Activated T-cell treated with anti-CD3 and anti-CD28 coated beads for 4 hours (primary cell): ENCODE results near the gene TFDP2.
"Not testable (repeated sequence)": the region's sequence is repeated elsewhere in the genome, so short reads cannot be mapped to it uniquely, and the experiment has no call there.

Experiments
- DNase-seq: peaks from one replicate; pipeline ENCODE4 v3.0.0-alpha.2; 2020

Gene TFDP2

GRCh38 chr3:142127941-142128658 is 21.2 kb downstream of the TFDP2 start:
- DNase-seq = no peak

GRCh38 chr3:142124243-142124642 is 25.1 kb downstream of the TFDP2 start:
- DNase-seq = no peak

DNA sequence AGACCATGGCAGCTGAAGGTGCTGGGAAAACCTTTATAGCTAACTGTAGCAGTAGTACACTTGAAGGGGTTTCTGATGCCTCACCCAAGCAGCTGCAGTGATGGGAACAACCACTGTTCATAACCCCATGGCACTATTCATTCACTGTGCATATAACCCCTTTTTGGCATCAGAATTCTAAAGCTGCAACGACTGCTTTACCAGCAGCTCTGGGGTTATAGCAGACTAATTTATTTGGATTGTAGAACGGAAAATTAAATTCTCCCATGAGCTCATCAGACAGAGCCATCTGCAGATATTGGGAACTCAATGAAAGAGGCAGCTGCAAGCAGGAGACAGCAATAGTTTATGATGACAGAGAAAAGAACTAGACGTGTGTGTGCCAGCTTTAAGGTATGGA is 28.6 kb downstream of the TFDP2 start:
- DNase-seq = no peak

- no peak for DNase-seq
Observed at GRCh38 chr3:142118911-142119310, 30.4 kb downstream of the TFDP2 start.

DNA sequence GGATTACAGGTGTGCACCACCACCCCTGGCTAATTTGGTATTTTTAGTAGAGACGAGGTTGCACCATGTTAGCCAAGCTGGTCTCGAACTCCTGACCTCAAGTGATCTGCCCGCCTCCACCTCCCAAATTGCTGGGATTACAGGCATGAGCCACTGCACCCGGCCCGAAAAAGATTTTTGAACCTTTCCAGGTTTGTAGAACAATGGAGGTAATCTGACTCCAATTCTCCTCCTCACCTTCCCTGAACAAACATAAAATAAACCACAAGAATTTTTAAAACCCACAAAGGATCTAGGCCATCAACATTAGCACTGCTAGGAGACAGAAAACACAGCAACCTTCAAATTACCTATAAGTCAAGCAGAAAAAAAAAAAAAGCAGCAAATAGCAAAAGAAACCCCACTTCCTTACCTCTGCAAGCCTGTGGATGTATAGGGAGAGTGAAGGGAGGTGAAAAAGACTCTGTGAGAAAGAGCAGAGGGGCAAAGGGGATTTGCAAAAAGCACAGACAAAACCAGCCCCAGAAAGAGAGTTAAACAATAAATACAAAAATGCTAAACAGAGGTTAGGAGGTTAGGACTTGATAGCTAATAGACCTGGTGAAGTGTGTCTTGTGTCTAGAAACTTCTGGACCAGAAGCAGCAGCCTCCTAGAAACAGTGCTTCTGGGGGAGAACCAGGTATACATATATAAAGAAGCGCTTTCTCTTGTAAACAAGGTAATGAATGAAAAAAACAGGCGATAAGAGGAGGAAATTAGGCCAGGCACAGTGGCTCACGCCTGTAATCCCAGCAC is 32.1 kb downstream of the TFDP2 start:
- DNase-seq = no peak

DNA sequence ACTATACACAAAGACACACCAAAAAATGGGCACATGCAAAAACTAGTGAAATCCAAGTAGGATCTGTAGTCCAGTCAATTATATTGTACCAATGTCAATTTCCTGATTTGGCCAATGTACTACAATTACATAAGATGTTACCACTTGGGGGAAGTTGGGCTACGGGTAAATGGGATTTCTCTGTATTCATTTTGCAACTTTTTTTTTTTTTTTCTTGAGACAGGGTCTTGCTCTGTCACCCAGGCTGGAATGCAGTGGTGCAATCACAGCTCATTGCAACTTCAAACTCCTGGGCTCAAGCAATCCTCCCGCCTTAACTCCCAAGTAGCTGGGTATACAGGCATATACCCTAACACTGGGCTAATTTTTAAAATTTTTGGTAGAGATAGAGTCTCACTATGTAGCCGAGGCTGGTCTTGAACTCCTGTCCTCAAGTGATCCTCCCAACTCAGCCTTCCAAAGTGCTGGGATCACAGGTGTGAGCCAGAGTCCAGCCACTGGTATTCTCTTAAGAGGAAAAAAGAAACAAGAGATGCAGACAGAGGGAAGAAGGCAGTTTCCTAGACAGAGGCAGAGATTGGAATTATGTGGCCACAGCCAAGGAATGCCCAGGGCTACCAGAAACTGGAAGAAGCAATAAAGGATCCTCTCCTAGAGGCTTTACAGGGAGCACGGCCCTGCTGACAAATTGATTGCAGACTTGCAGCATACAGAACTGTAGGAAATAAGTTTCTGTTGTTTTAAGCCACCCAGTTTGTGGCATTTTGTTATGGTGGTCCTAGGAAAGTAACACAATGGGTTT is 33.3 kb downstream of the TFDP2 start:
- DNase-seq = no peak

GRCh38 chr3:142112601-142113000 is 36.7 kb downstream of the TFDP2 start:
- no peak for DNase-seq

DNA sequence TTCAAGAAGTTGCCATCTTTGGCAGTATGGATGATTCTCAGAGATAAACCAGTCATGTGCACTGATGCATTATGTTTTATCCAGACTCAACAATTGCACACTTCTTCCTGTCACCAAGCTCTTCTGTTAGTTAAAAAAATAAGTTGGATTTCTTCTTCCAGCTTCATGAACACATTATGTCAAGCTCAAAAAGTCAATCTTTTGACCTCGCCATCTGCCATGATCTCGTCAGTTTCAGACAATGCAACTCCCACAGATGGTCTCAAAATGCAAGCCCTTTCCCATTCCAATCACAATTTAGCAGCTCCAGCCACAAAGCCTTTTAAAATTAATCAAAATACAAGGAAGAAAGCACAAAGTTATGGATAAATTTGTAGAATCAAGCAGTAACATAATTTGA is 42.8 kb downstream of the TFDP2 start:
- DNase-seq = no peak

- no peak for DNase-seq
Observed at GRCh38 chr3:142105991-142106390, 43.4 kb downstream of the TFDP2 start.

DNA sequence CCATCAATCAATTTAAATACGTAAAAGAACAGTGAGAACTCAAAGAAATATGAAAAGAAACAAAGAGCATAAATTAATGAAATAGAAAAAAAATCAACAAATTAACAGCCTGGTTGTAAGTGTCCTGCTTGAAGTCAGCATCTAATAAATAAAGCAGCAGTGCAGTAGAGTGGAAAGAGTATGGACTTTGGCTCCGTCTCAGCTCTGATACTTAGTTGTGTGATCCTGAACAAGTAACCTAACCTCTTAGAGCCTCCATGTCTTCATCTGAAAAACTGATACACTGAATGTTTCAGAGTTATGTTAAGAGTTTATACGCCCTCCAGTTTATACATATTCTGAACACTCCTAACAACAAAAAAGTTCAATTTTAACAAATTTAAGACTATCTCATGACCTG is 44.6 kb downstream of the TFDP2 start:
- DNase-seq = no peak

DNA sequence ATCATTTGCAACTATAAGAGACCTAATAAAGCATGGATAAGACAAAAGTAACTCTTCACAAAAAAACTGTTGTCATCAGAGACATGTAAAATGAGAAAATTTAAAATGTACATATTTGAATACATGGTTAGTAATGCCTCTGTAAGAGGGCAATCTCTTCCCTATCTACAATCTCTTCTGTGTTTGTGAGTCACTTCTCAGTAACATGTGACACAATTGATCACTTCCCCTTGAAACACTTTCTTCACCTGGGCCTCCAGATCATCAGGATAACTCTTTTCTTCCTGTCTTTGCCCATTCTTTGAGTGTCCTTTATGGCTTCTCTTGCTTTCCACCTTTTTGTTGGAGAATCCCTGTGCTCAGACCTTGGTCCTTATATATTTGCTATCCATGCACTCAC is 50.4 kb downstream of the TFDP2 start:
- no peak for DNase-seq

- DNase-seq = no peak
Observed at GRCh38 chr3:142097099-142097843, 52.1 kb downstream of the TFDP2 start.

DNA sequence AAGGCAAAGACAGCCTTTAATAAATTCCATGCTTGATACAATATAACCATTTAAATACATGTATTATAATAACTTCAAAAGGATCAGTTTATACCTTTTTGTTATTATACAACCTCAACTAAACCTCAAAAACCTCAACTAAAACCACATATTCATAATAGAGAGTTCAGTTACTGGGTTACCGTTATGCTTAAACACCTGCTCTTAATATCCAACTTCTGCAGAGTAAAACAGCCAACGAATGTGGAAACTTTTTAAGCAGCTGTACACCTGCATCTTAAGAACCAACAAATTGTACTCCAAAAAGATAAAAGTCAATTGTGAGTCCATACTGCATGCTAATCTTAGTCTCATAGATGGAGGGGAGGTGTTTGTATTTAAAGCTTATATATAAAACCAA is 53.5 kb downstream of the TFDP2 start:
- no peak for DNase-seq

DNA sequence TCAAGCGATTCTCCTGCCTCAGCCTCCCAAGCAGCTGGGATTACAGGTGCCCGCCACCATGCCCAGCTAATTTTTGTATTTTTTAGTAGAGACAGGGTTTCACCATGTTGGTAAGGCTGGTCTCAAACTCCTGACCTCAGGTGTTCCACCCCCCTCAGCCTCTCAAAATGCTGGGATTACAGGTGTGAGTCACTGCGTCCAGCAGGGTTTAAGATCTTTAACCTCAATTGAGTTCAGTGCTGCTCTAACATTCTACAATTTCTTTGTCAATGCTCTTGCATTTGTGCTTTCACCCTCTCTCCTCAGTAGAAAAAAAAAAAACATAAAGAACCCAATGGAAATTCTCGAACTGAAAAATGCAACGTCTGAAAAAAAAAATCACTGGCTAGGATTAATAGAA is 60.4 kb downstream of the TFDP2 start:
- DNase-seq = not testable (repeated sequence)

- DNase-seq = no peak
Observed at GRCh38 chr3:142088522-142088921, 60.8 kb downstream of the TFDP2 start.

DNA sequence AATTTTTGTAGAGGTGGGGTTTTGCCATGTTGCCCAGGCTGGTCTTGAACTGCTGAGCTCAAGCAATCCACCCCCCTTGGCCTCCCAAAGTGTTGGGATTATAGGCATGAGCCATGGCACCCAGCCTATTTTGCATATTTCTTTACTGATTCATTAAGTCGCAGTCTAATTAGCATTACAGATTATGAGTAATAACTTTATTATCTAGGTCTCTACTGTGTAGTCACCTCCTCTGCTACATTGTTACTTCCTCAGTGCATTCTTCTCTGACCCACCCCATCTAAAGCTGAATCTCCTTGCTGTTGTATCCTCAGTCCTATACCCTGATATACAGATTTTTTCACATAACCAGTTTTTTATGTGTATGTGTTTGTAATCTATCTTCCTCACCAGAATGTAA is 61.7 kb downstream of the TFDP2 start:
- no peak for DNase-seq

DNA sequence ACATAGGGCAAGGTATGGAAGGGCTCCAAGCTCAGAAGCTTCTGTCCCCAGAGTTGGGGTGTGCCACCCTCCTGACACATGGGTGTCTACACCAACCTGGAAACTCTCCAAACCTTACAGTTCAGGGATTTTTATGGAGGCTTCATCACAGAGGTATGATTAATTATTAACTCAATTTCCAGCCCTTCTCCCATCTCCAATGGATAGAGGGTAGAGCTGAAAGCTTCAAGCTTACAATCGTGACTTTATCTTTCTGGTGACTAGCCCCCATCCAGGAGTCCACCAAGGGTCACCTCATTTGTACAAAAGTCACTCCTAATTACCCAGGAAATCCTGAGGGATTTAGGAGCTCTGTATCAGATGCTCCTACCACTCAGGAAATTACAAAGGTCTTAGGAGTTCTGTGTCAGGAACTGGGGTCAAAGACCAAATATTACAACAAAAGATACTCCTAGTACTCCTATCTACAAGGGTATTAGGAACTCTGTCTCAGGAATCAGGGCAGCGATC is 62.7 kb downstream of the TFDP2 start:
- no peak for DNase-seq

DNA sequence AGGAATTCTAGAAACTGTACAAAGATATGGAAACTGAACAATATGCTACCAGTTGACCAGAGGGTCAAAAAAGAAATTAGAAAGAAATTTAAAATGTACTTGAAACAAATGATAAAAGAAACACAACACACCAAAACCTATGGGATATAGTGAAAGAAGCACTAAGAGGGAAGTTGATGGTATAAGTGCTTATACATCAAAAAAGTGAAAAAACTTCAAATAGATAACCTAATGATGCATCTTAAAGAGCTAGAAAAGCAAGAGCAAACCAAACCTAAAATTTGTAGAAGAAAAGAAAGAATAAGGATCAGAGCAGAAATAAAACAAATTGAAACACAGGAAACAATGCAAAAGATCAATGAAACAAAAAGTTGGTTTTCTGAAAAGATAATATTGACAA is 68.2 kb downstream of the TFDP2 start:
- no peak for DNase-seq

DNA sequence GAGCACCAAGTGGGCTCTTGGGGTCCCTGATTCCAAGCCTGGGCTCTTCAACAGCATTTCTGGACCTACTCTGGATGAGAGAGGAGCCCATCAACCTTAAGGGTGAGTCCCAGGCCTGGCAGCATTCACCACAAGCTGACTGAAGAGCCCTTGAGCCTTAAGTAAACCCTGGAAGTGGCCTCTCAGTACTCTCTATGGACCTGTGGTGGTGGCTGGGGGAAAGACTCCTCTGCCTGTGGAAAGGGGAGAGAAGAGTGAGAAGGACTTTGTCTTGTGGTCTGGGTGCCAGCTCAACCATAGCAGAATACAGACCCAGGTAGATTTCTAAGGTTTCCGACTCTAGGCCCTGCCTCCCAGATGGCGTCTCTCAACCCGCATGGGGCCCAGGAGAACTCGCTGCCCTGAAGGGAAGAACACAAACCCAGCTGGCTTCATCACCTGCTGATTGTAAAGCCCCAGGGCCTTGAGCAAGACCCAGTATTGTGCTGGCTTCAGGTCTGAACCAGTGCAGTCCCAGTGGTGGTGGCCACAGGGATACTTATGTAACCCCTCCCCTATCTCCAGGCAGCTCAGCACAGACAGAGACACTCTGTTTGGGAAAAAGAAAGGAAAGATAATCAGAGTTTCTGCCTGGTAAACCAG is 71.4 kb downstream of the TFDP2 start:
- DNase-seq = no peak

DNA sequence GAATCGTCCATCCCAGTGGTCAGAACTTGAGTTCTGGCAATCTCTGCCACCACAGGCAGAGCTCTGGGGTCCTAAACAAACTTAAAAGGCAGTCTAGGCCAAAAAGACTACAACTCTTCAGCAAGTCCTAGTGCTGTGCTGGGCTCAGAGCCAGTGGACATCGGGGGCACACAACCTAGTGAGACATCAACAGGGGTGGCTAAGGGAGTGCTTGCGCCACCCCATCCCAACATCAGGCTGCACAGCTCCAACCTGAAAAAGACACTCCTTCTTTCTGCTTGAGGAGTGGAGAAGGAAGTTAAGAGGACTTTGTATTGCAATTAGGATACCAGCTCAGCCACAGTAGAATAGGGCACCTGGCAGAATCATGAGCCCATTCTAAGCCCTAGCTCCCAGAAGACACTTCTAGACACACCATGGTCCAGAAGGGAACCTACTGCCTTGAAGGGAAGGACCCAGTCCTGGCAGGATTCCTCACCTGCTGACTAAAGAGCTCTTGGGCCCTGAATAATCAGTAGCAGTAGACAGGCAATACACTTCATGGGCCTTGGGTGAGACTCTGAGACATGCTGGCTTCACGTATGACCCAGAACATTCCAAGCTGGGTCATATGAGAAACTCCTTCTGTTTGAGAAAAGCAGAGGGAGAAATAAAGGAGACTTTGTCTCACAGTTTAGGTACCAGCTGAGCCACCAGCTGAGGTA is 72.0 kb downstream of the TFDP2 start:
- no peak for DNase-seq

DNA sequence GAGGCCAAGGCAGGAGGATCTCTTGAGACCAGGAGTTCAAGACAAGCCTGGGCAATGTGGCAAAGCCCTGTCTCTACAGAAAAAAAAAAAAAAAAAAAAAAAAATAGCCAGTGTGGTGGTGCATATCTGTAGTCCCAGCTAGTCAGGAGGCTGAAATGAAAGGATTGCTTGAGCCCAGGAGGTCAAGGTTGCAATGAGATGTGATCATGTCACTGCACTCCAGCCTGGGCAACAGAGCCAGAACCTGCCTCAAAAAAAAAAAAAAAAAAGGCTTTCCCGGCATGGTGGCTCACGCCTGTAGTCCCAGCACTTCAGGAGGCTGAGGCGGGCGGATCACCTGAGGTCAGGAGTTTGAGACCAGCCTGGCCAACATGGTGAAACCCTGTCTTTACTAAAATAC is 73.7 kb downstream of the TFDP2 start:
- DNase-seq = not testable (repeated sequence)

DNA sequence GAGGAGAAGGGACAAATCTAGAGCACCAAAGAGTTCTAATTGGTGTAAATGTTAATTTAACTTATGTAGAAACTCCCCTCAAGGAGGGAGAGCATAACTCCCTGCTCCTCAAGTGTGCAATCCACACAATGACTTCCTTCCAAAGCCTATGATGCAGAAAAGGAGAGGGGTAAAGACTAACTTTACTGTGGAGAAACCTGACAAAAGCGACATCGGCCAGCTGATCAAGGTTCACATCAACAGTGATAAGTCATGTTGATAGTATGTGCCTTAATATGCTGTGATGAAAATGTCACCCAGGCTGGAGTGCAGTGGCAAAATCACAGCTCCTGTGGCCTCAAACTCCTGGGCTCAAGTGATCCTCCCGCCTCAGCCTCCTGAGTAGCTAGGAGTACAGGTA is 76.5 kb downstream of the TFDP2 start:
- no peak for DNase-seq
